Left ventricle myocardium superior (tissue), 1 donor: ENCODE results near the gene GPR142. TPM values are rescaled to one million over a fixed set of nuclear protein-coding genes. Genes with fewer than 3 reads are reported as not detected.
"Not testable (repeated sequence)": the region's sequence is repeated elsewhere in the genome, so short reads cannot be mapped to it uniquely, and the experiment has no call there.

Experiments used
- ATAC-seq: fragments of 200-7000 bp; cut with Tn5 transposase; one replicate; pipeline ENCODE4 v1.9.1; 2020; ENCODE audit warnings: mild to moderate bottlenecking, moderate library complexity
- DNase-seq: peaks from one replicate; pipeline ENCODE4 v3.0.0-alpha.2; 2020
- intact Hi-C: fragments of 100-400 bp; cut with micrococcal nuclease; formaldehyde crosslinking; loops from one replicate; pipeline ENCODE4 v1.11.0; 2022
- total RNA-seq: library from RNA; stranded (reverse); fragmentation: NEBNext Ultra II Directional; extraction: Animal tissue kit (Norgen Biotek cat#: 25700); gene quantifications from one replicate; pipeline ENCODE4 v1.2.1, GENCODE V29; 2021
- donor health status: DM: no; HTN: yes; CAD: no; lungs with severe emphysema.

GPR142 gene
- total RNA-seq, 1 donor from 2014 or later = 0.15 TPM

DNA sequence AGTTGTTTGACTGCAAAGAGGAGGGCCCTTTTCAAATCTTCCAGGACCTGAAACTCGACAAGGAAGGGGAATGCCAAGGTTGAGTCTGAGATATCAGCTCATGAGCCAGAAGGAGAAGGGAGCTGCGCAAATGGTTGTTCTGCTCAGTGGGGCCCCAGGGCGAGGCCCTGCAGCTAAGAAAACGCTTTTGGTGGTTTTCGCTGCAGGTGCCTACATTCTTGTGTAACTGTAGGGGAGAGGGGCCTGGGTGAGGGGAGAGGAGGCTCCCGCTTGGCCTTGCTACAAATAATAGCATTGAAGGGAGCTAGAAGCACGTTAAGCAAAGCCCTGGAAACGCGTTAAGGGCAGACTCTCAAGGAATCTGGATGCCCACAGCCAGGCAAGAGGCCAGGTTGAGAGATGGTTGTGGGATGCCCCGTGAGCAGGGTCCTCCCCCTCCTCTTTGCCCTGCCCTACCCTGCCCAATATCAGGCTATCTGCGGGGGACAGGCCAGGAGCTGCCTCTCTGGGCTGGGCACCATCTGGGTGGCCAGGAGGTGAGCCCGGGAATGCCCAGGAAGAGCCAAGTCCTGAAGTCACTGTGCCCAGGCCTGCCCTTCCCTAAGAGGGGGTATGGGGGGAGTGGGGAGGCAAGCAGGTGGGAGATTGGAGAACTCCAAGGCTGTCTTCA lies 21.9 kb downstream of the GPR142 start:
- DNase-seq (no peak), ATAC-seq (no peak)
- intact Hi-C loops = no loop called here

DNA sequence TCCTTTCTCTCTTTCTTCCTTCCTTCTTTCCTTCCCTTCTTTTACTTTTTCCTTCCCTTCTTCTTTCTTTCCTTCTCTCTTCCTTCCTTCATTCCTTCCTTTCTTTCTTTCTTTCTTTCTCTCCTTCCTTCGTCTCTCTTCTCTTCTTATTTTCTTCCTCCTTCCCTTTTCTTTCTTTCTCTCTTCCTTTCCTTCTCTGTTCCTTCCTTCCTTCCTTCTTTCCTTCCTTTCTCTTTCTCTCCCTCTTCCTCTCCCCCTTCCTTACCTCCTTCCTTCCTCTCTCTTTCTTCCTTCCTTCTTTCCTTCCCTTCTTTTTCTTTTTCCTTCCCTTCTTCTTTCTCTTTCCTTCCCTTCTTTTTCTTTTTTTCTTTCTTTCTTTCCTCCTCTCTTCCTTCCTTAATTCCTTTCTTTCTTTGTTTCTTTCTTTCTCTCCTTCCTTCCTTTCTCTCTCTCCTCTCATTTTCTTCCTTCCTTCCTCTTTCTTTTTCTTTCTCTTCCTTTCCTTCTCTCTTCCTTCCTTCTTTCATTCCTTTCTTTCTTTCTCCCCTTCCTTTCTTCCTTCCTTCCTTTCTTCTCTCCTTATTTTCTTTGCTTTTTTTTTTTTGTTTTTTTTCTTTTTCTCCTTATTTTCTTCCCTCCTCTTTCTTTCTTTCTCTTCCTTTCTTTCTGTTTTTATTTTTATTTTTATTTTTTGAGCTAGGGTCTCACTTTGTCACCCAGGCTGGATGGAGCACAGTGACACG lies 22.8 kb downstream of the GPR142 start:
- DNase-seq (no peak), ATAC-seq (no peak)
- intact Hi-C loops = no loop called here

GRCh38 chr17:74390680-74391653 lies 23.7 kb downstream of the GPR142 start:
- intact Hi-C loops = no loop called here
- no peak for ATAC-seq
- no peak for DNase-seq

DNA sequence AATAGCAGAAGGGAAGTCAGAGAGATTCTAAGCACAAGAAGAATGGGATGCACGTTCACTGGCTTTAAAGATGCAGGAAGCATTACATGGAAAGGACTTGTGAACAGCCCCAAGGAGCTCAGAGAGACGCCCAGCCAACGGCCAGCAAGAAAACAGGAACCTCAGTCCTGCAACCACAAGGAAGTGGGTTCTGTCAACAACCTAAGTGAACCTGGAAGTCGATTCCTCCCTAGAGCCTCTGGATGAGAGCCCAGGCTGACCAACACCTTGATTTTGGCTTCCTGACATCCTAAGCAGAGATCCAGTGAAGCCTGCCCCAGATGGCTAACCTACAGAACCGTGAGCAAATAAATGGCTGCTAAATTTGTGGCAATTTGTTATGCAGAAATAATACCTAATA lies 24.5 kb downstream of the GPR142 start:
- ATAC-seq (no peak), DNase-seq (no peak)
- intact Hi-C loops = no loop called here

GRCh38 chr17:74392848-74393247 lies 25.5 kb downstream of the GPR142 start:
- DNase-seq = no peak
- ATAC-seq = no peak
- intact Hi-C loops = no loop called here

DNA sequence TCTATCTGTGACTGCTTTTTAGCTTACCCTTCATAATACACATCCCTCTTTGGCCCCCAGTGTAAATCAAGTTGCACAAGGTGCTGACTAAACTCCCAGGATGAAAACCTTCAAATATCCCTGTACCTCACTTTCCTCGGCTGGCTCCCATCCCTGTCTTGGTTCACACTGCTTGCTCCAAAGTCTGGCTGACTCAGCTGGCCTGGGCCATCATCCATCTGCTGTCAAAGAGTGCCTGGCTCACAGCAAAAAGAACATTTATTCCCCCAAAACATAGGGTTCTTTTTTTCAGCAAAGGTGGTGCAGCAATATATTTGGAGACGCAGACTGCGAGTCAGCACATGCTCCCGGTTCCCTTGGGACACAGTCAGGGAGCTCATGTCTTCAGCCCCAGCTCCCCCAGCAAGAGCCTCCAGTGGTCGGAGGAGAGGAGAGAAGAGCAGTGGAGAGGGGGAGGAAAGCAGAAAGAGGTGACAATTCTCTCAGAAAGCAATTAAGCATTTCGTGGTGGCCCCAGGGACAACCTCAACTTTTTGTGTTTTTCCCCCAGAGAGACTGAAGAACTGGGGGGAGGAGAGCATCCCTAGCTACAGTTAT lies 26.1 kb downstream of the GPR142 start:
- DNase-seq (no peak), ATAC-seq (no peak)
- intact Hi-C loops = no loop called here

DNA sequence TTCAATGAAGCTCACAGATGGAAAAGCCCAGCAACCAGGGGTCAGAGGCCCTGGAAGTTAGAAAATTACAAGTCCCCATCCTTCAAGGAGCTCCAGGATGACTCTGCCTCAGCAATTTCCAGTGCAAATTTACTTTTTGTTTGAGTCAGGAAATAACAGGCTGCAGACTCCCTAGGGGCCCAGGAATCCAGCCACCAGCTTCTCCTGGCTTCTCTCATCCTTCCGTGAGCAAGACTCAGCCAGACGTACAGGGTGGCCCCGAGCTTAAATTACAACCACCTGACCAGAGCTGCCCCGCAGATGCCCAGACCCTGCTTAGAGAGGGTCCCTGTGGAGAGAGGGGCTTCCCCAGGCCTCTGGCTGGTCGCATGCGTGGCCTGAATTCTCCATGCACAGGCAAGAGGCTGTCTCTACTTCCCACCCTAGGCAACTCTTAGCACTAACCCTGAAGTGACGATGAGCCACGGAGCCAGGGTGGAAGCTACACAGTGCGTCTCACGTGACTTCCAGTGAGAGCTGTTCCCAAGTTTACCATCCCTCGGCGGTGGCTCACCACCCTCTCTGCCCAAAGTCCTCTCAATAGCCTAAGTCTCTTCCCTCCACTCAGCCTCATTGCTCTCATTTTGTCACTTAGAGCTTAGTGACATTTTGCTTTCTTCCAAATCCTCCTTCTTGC lies 27.1 kb downstream of the GPR142 start:
- intact Hi-C loops = no loop called here
- DNase-seq = no peak
- ATAC-seq = no peak

DNA sequence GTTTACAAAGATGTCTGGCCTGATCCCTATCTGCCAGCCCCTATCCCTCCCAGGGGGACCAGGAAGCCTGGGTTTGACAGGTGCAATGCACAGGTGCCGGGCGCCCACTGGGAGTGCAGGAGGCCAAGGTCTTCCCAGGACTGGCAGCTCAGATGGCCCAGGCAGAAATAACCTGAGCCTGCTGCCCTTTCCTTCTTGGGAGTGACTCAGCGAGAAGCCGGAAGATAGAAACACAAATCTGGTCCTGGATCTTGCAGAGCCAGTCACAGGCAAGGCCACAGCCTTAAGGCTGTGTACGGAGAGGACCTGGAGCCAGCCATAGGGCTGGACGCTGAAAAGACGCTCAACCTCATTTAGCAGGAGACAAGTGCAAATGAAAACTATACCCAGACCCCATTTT lies 27.7 kb downstream of the GPR142 start:
- intact Hi-C loops = no loop called here

GRCh38 chr17:74396567-74396966 lies 29.3 kb downstream of the GPR142 start:
- DNase-seq = no peak
- no peak for ATAC-seq
- intact Hi-C loops = no loop called here

More for the DNA sequence above, 27.7 kb downstream of the GPR142 start:
- no peak for DNase-seq
- no peak for ATAC-seq

DNA sequence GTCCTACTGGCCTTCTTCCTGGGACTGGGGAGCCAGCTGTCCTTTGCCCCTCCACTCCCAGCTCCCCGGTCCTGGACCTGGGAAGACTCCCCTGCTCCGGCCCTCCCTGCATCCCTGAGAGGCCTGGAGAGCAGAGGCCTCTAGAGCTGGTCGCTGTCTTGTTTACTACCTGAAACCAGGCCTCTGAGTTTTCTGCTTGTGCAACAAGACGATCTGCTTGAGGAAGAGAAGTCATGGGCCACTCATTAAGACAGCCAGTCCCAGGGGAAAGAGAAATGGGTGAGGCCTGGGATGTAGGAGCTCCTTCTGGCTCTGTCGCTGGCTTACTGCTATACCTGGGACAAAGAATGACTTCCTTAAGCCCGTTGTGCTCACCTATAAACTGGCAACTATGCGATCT lies 34.7 kb downstream of the GPR142 start:
- intact Hi-C loops = no loop called here
- DNase-seq (no peak), ATAC-seq (no peak)

- ATAC-seq = no peak
- intact Hi-C loops = no loop called here
- no peak for DNase-seq
Observed at GRCh38 chr17:74403512-74404137, 36.3 kb downstream of the GPR142 start.

DNA sequence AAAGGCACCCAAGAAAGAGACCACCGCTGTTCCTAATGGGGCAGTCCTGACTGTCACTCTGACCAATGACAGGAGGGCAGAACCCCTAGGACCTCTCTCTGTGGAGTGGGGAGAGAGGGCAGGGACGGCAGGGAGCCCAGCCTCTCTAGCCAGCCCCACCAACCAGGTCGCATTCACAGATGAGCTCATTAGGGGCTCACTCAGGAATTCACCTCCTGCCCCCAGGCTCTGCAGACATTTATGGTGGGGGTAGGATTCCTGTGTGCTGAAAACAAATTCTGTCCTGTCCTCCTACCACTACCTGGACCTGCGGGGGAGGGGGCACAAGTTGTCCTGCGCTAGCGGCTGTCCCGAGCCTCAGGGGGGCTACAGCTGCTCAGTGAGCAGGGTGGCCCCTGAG lies 36.9 kb downstream of the GPR142 start:
- intact Hi-C loops = no loop called here
- DNase-seq = no peak
- no peak for ATAC-seq

GRCh38 chr17:74404789-74405188 lies 37.5 kb downstream of the GPR142 start:
- DNase-seq (no peak), ATAC-seq (no peak)
- intact Hi-C loops = no loop called here

- intact Hi-C loops, ATAC-seq, DNase-seq: not testable (repeated sequence)
Observed at GRCh38 chr17:74405311-74405710, 38.0 kb downstream of the GPR142 start.

DNA sequence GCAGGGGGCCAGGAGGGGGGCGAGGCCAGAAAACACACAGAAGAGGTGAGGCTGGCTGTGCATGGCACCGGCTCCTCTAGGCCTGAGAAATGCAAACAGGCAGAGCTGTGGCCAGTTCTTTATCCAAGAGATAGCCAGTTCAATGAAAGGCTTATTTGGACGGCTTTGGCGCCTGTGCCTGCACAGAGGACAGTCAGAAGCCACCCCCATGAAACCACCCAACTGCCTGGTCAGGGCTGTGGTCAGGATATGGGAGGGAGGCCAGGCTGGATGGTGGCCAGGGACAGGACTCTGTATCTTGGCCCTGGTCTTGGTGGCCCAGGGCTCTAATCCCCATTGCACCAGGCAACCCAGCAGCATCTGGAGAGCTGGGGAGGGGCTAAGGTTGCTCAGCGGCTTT lies 40.1 kb downstream of the GPR142 start:
- DNase-seq (no peak), ATAC-seq (no peak)
- intact Hi-C loops = no loop called here

DNA sequence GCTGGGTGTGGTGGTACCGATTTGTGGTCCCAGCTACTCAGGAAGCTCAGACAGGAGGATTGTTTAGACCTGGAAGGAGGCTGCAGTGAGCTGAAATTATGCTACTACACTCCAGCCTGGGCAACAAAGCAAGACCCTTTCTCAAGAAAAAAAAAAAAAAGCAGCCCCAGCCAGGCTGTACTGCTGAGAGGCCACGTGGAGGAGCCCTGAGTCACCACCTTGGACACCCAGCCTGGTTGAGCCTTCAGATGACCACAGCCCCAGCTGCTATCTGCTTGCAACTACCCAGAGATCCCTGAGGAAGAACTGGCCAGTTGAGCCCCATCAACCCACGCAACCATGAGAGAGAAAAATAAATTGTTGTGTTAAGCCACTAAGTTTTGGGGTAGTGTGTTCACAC lies 41.0 kb downstream of the GPR142 start:
- peak; percentile 31 for ATAC-seq
- intact Hi-C loops = no loop called here
- DNase-seq = no peak

- DNase-seq (no peak), ATAC-seq (no peak)
- intact Hi-C loops = no loop called here
Observed at GRCh38 chr17:74408815-74409214, 41.5 kb downstream of the GPR142 start.

GRCh38 chr17:74410001-74410443 lies 42.7 kb downstream of the GPR142 start:
- intact Hi-C loops = no loop called here
- DNase-seq (no peak), ATAC-seq (no peak)
